ENCODE data around the gene FRRS1. TPM values are rescaled to one million over a fixed set of nuclear protein-coding genes. Genes with fewer than 3 reads are reported as not detected.

The FRRS1 gene
- total RNA-seq, 4 donors from 2014 or later: 25.4 to 34.4 (median 30.5) TPM

- 100% methylated on average over 1 of the region's 1 CpG for WGBS
- Histone ChIP-seq H3K9me3 (no peaks in the 10 kb centered on the region), H3K4me3 (no peak overlapping the region), H3K36me3 (peaks cover 27% of the 10 kb centered on the region), H3K27me3 (no peaks in the 10 kb centered on the region), H3K27ac (no peak overlapping the region), H3K4me1 (no peaks in the 10 kb centered on the region)
- DNase-seq (ENCODE audit: low spot score in 2 of 2): no peak
- TF ChIP-seq POLR2AphosphoS5 (IDR thresholded peaks at IDR 0.05) (no peak), EP300 (IDR thresholded peaks at IDR 0.05) (no peak), CTCF (IDR thresholded peaks at IDR 0.05) (no peak), POLR2A (IDR thresholded peaks at IDR 0.05) (no peak)
Measured at GRCh38 chr1:99726407-99726806, 40.0 kb downstream of the FRRS1 start.

DNA sequence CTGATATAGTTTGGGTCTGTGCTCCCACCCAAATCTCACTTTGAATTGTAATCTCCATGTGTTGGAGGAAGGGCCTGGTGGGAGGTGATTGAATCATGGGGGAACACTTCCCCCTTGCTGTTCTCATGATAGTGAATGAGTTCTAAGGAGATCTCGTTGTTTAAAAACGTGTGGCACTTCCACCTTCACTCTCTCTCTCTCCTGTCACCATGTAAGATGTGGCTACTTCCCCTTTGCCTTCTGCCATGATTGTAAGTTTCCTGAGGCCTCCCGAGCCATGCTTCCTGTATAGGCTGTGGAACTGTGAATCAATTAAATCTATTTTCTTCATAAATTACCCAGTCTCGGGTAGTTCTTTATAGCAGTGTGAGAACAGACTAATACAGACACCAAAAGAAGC lies 40.4 kb downstream of the FRRS1 start:
- Histone ChIP-seq H3K4me3 (no peak overlapping the region), H3K4me1 (no peaks in the 10 kb centered on the region), H3K9me3 (no peaks in the 10 kb centered on the region), H3K27ac (no peak overlapping the region), H3K27me3 (no peaks in the 10 kb centered on the region), H3K36me3 (peaks cover 27% of the 10 kb centered on the region)
- DNase-seq (ENCODE audit: low spot score in 2 of 2): no peak
- TF ChIP-seq POLR2AphosphoS5 (IDR thresholded peaks at IDR 0.05): no peak
- no peak for TF ChIP-seq EP300 (IDR thresholded peaks at IDR 0.05)
- TF ChIP-seq POLR2A (IDR thresholded peaks at IDR 0.05): no peak
- TF ChIP-seq CTCF (IDR thresholded peaks at IDR 0.05): no peak
- 72% methylated on average over 4 of the region's 4 CpGs for WGBS

- H3K27me3 ChIP-seq: no peaks in the 10 kb centered on the region
- 98% methylated on average over 3 of the region's 3 CpGs for WGBS
Measured at GRCh38 chr1:99723251-99723650, 43.2 kb downstream of the FRRS1 start.

GRCh38 chr1:99717005-99717404 lies 49.4 kb downstream of the FRRS1 start:
- Histone ChIP-seq H3K36me3 (peaks cover 45% of the 10 kb centered on the region), H3K27ac (no peak overlapping the region), H3K4me1 (no peaks in the 10 kb centered on the region), H3K9me3 (no peaks in the 10 kb centered on the region), H3K4me3 (no peak overlapping the region), H3K27me3 (no peaks in the 10 kb centered on the region)
- 96% methylated on average over 1 of the region's 1 CpG for WGBS
- TF ChIP-seq POLR2AphosphoS5 (IDR thresholded peaks at IDR 0.05) (no peak), POLR2A (IDR thresholded peaks at IDR 0.05) (no peak), CTCF (IDR thresholded peaks at IDR 0.05) (no peak), EP300 (IDR thresholded peaks at IDR 0.05) (no peak)
- DNase-seq (ENCODE audit: low spot score in 2 of 2): no peak

More at GRCh38 chr1:99723251-99723650, 43.2 kb downstream of the FRRS1 start:
- Histone ChIP-seq H3K9me3 (no peaks in the 10 kb centered on the region), H3K4me3 (no peak overlapping the region), H3K36me3 (peaks cover 20% of the 10 kb centered on the region), H3K4me1 (no peaks in the 10 kb centered on the region), H3K27ac (no peak overlapping the region)
- TF ChIP-seq POLR2A (IDR thresholded peaks at IDR 0.05): no peak
- no peak for TF ChIP-seq CTCF (IDR thresholded peaks at IDR 0.05)
- TF ChIP-seq POLR2AphosphoS5 (IDR thresholded peaks at IDR 0.05): no peak
- no peak for TF ChIP-seq EP300 (IDR thresholded peaks at IDR 0.05)
- no peak for DNase-seq (ENCODE audit: low spot score in 2 of 2)

- Histone ChIP-seq H3K4me1 (no peaks in the 10 kb centered on the region), H3K27me3 (no peaks in the 10 kb centered on the region), H3K27ac (no peak overlapping the region), H3K4me3 (no peak overlapping the region), H3K9me3 (no peaks in the 10 kb centered on the region), H3K36me3 (peaks cover 74% of the 10 kb centered on the region)
- WGBS: 95% methylated on average over 2 of the region's 2 CpGs
- TF ChIP-seq EP300 (IDR thresholded peaks at IDR 0.05) (no peak), POLR2AphosphoS5 (IDR thresholded peaks at IDR 0.05) (no peak), CTCF (IDR thresholded peaks at IDR 0.05) (no peak), POLR2A (IDR thresholded peaks at IDR 0.05) (no peak)
- DNase-seq (ENCODE audit: low spot score in 2 of 2): no peak
Measured at GRCh38 chr1:99713006-99713405, 53.4 kb downstream of the FRRS1 start.

Data from suprapubic skin (tissue), 4 donors.